Right ventricle myocardium inferior (tissue), 1 donor: ENCODE measurements around the gene OMG. TPM values are rescaled to one million over a fixed set of nuclear protein-coding genes. Genes with fewer than 3 reads are reported as not detected.
A peak's percentile ranks its signal among the peaks of the same experiment; 100 is the strongest.
"Not testable (repeated sequence)": the region's sequence is repeated elsewhere in the genome, so short reads cannot be mapped to it uniquely, and the experiment has no call there.

ENCODE experiments used
- ATAC-seq: fragments of 200-7000 bp; cut with Tn5 transposase; one replicate; pipeline ENCODE4 v1.9.1; 2020; ENCODE audit warnings: mild to moderate bottlenecking, moderate library complexity
- DNase-seq: peaks from one replicate; pipeline ENCODE4 v3.0.0; 2021; ENCODE audit errors: missing footprints
- intact Hi-C: fragments of 100-400 bp; cut with DNase I; formaldehyde crosslinking; loops from one replicate; pipeline ENCODE4 v1.11.0; 2022
- long read RNA-seq: library from polyadenylated mRNA; unstranded; transcript quantifications from one replicate; pipeline ENCODE4 v2.0.0, GENCODE V29; 2021
- total RNA-seq: library from RNA; stranded (reverse); fragmentation: NEBNext Ultra II Directional; extraction: Animal tissue kit (Norgen Biotek cat#: 25700); gene quantifications from one replicate; pipeline ENCODE4 v1.2.1, GENCODE V29; 2021
- donor health status: DM: no; HTN: yes; CAD: no; lungs with severe emphysema.

OMG gene, protein sequence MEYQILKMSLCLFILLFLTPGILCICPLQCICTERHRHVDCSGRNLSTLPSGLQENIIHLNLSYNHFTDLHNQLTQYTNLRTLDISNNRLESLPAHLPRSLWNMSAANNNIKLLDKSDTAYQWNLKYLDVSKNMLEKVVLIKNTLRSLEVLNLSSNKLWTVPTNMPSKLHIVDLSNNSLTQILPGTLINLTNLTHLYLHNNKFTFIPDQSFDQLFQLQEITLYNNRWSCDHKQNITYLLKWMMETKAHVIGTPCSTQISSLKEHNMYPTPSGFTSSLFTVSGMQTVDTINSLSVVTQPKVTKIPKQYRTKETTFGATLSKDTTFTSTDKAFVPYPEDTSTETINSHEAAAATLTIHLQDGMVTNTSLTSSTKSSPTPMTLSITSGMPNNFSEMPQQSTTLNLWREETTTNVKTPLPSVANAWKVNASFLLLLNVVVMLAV
- not detected for total RNA-seq
- long read RNA-seq, result 0 reads

DNA sequence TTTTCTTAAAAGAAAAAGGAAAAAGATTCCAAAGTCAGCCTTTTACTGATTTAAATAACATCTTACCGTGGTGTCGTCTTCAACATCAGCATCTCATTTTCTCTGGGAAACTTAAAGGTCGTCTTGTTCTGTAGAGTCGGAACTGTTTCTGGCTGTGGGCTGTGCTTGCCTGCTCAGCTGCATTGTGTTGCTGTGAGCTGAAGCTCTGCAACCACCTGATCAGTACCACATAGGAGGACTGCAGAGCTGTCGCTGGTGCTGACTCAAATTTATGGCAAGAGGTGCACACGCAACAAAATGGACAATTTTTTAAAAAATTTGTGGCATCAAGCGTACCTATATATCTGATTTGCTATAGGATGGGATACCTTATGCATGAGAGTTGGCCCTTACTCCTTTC, at the start of gene OMG:
Gene OMG (minus strand): TSS at position 150 of the 400 bp plus-strand sequence. CDS start 908 bp downstream, outside the sequence.
- ATAC-seq, result no peak
- no peak for DNase-seq
- intact Hi-C loops, result no loop called here

DNA sequence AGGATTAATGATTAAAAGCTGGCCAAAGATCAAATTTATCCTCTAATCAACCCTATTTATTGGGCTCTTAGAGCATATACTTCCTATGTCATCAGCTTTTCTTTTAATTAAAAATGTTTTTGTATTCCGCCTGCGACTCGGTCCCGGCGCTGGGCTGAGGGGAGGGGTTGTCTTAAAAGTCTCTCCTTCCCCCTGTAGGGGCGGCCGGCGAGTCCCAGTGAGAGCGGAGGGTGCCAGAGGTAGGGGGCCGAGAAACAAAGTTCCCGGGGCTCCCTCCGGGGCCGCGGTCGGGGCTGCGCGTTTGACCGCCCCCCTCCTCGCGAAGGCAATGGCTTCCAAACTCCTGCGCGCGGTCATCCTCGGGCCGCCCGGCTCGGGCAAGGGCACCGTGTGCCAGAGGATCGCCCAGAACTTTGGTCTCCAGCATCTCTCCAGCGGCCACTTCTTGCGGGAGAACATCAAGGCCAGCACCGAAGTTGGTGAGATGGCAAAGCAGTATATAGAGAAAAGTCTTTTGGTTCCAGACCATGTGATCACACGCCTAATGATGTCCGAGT, 48.2 kb upstream of the OMG start:
- intact Hi-C loops, ATAC-seq, DNase-seq: not testable (repeated sequence)

DNA sequence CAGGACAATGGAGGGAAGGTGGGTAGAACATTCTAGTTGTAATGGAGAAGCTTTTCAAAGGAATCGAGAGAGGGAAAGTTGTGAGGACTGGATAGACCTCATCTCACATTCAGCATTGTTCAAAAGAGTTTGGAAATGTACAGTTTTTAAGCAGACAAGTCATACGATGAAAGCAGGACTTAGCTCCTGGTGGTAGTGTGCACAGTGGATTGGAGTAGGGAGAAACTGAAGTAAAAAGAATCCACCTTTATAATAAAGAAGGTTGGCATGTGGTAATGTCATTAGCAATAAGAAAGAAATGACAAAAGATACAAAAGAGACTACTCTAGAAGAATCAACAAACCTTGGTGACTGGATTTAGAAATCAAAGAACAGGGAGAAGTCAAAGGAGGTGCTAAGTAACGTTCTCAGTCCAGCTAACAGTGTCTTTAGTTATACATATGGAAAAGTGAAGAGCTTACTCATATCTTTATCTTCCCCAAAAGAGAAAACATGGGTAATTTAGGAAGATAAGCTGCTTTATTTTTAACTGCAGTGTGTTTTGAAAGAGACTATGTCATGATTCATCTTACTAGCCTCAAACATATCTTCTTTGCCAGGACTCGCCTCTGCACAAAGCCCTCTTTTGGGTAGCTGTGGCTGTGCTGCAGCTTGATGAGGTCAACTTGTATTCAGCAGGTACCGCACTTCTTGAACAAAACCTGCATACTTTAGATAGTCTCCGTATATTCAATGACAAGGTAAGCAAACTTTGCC, 43.0 kb upstream of the OMG start:
- DNase-seq (no peak), ATAC-seq (no peak)
- intact Hi-C loops, result no loop called here

DNA sequence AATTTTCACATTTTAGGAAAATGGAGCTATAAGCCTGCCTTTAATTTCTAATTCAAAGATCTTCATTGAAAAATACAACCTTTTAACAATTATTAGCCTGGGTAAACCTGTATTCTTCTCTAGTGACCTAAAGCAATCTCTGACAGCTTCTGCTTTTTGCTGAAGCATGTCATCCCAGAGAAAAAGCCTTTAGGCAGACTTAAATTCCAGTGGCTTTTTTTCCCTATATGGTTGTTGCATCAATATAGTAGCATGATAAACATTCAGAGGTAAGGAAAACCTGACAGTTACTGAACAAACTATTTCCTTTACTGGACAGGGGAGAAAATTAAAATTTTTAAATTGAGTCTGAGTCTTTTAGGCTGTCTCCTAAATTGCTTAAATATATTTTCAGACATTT, 32.2 kb upstream of the OMG start:
- no peak for DNase-seq
- intact Hi-C loops, result no loop called here
- ATAC-seq, result no peak

DNA sequence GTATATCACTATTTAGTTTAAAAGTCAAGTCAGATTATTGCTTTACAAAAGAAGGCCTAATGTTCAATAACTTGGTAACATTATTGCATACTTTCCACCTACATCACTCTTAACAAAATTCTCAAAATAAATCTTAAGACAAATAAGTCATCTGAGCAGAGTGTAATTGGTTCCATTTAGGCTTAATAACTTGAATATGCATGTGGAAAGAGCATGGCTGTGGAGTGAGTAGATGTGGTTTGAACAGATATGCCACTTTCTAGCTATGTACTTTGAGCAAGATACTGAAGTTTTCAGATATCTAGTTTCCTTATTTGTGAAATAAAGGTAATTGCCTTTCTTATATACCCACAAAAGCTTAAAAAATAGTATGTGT, 31.1 kb upstream of the OMG start:
- no peak for ATAC-seq
- no peak for DNase-seq
- intact Hi-C loops, result no loop called here

DNA sequence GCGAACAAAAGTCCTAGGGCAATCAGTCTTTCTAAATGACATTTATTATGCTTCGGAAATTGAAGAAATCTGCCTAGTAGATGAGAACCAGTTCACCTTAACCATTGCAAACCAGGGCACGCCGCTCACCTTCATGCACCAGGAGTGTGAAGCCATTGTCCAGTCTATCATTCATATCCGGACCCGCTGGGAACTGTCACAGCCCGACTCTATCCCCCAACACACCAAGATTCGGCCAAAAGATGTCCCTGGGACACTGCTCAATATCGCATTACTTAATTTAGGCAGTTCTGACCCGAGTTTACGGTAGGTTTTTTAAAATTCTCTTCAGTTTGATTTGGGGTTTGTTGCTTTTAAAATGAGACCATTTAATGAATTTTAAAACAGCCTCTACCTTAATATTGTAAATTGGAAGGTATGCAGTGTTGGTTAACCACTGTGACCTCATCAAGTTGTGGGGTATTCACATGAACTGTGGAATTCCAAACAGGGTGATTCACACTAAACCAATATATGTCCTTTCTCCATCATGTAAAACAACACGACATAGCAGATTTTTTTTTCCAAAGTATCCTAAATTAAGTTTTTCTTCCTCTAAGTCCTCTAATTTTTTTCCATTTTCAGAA, 30.6 kb upstream of the OMG start:
- intact Hi-C loops, result no loop called here
- DNase-seq (no peak), ATAC-seq (no peak)

DNA sequence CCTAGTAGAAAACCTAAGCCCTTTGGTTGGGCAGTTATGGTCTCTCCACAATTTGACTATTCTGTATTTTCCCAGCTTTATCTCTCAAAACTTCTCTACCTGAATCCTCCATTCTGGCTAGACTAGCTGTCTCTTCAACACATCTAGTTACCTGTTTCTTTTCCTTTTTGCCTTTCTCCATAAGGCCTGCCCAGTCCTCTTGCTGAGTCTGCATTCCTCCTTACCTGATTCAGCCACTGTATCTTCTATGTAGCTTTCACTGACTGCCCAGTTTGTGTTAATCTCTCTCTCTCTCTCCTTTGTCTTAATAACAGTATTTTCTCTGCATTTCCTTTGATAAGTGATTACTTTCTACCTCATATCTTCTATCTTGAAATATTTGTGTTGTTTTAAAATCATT, 26.5 kb upstream of the OMG start:
- intact Hi-C loops, result no loop called here
- no peak for DNase-seq
- no peak for ATAC-seq

DNA sequence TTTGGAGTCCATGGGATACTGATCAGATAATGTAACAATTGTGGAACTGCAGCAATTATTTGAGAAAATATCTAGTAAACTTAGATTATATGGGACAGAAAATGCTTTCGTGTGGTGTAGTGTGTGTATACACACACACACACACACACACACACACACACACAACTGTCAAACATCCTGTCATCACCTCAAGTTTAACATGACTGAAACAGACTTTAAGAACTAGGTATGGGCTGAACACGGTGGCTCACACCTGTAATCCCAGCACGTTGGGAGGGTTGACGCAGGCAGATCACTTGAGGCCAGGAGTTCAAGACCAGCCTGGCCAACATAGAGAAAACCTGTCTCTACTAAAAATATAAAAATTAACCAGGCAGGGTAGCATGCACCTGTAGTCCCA, 24.9 kb upstream of the OMG start:
- no peak for ATAC-seq
- intact Hi-C loops, result no loop called here
- no peak for DNase-seq

DNA sequence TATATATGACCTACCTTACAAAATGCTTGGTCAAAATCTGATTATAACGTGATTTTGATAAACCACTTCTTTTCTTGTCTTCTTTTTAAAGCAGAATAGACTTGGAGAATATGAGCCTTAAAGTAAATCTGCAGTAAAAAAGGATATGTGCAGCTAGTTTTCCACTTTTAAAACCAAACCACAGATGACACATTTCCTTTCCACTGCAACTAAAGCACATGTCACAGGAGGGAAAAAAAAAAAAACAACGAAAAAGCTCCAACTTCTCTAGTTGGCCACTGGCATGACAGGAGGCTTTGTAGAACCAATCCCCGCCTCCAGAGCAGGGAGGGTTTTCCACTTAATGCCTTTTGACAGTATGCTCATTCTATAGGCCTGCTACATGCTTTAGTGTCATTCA, 24.4 kb upstream of the OMG start, which contains the start of gene EVI2A:
Gene EVI2A (minus strand): TSS at position 142 of the 400 bp plus-strand sequence. CDS start 2,609 bp downstream, outside the sequence.
- peak; percentile 65 for DNase-seq
- ATAC-seq, result no peak
- intact Hi-C loops, result no loop called here

DNA sequence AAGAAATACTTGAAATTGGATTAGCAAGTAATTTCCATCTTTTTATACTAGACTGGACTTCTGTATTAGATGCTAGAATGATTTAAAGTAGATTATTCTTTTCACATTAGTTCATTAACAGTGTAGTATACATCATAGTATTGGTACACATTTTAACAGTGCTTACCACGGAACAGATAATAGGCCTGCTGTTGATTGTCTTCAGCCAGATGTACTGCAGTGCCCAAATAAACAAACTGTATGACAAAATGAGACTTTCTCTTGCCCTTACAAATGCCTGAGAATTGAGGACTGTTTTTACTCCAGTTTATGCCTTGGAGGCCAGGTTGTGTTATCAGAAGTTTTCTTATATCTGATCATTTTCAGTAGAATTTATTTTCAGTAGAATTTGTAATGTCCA, 23.8 kb upstream of the OMG start:
- intact Hi-C loops, result no loop called here
- ATAC-seq, result no peak

DNA sequence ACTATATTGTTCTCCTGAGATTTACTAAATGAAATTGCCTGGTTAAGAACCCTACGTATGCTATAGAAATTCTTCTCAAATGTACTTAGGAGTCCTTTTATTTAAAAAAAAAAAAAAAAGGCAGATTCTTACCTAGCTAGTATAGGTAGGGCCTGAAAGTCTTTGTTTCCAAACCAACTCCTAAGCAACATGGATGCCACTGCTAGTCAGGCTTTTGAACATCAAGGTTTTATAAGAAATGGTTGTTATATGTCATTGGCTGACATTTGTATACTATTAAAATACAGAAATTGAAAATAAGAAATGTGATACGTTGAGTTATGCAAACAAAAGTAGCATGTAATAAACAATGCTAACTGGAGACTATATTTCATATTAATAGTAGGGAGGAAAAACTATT, 23.2 kb upstream of the OMG start:
- DNase-seq, result no peak
- no peak for ATAC-seq
- intact Hi-C loops, result no loop called here

More for the DNA sequence above, 23.8 kb upstream of the OMG start:
- no peak for DNase-seq

DNA sequence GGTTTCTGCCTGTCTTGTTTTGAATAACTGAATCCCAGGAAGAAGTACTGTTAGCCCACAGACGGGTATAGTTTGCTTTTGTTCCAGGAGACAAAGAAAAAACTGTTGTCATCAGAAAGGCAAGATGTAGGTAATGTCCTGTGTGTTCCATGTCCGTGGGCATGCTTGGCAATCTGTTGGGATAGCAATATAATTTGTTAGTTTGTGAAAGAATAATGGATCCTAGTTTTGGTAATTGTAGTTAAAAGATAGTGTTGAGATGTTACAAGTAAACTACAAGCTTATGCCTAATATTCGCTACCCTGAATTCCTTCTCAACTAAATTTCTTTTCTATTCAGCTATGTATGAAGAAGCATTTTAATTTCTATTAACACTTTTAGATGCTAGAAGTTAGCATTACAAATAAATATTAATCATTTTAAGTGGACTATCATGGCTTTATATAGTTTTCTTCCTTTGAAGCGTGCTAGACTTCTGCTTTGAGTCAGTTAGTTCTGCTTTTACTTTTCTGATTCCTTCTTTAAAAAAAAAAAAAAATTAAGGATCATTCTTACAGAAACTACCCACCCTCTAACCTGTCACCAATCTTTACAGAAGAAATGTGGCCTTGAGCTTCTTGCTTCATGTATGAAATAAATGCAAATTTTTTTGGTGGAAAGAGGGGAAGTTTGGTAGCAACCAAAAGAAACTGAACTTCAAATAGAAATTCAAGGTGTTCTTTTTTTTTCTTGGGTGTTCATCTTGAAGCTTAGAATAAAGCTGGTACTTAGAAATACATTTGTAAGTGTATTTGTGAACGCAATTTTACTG, 22.0 kb upstream of the OMG start:
- no peak for DNase-seq
- intact Hi-C loops, result loop anchor here (5.0 kb wide), 1 partner anchor 47 kb away; no protein-coding TSS in a partner anchor
- no peak for ATAC-seq

DNA sequence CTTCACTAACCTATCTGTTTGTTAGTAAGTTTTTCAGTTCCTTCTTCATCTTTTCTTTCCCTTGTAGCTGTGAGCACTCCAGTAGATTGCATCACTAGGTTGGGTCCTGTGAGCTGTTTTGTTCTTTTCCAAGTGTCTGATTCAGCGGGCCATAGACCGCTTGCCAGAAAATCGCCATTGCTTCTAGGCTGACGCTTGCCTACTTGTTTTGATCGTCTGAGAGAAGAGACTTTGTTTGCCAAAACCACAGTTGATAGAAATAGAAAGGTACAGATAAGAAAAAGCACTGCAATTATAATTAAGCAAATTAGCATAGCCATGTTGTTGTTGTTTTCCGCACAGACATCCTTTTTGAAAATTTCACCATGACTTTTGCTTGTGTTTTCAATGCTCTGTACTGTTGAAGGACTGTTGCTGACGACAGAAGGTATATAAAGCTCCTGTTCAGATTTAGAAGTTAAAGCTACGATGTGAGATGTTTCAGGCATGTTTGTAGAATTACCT, 21.3 kb upstream of the OMG start:
- ATAC-seq (peak; percentile 88), DNase-seq (peak; percentile 68)
- intact Hi-C loops, result loop anchor here (5.0 kb wide), 1 partner anchor 46 kb away; no protein-coding TSS in a partner anchor

DNA sequence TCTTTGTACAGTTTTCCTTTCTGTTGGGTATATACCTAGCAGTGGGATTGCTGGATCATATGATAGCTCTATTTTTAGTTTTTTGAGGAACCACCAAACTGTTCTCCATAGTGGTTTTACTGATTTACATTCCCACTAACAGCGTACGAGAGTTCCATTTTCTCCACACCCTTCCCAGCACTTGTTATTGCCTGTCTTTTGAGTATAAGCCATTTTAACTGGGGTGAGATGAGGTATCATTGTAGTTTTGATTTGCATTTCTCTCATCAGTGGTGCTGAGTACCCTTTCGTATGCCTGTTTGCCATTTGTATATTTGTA, 17.7 kb upstream of the OMG start:
- intact Hi-C loops, result loop anchor here (5.0 kb wide), 1 partner anchor 42 kb away; no protein-coding TSS in a partner anchor
- DNase-seq, result no peak
- ATAC-seq, result no peak

DNA sequence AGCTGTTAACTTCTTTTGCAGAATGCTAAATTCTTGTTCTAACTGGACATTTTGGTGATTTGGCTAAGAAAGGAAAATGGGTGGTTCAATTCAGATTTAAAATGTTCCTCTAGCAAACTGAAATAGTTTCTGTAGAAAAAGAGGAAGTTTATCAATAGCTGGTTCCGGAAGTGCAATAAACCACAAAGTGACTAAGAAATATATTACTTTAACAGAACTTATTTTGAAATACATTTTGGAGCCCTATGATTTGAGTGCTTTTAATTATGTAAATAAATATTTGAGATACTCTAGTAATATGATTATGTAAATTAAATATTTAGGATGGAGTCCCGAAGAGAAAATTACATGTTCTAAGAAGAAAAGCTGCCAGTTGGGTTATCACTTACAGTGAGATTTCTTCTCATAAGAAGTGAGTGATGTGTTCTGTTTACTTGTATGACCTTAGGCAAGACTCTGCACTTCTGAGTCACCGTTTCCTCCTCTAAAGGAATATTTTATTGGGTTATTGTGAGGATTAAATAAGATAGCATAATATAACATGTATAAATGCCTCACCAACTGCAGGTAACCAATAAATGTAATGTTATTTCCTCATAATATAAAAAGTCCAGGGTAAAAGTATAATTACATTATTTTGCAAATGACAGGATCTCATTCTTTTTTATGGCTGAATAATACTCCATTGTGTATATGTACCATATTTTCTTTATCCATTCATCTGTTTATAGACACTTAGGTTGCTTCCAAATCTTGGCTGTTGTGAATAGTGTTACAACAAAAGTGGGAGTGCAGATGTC, 17.1 kb upstream of the OMG start, which contains the start of gene EVI2B:
Gene EVI2B (minus strand): TSS at position 73 of the 800 bp plus-strand sequence. CDS start 8,445 bp downstream, outside the sequence.
- ATAC-seq, result no peak
- no peak for DNase-seq
- intact Hi-C loops, result no loop called here

DNA sequence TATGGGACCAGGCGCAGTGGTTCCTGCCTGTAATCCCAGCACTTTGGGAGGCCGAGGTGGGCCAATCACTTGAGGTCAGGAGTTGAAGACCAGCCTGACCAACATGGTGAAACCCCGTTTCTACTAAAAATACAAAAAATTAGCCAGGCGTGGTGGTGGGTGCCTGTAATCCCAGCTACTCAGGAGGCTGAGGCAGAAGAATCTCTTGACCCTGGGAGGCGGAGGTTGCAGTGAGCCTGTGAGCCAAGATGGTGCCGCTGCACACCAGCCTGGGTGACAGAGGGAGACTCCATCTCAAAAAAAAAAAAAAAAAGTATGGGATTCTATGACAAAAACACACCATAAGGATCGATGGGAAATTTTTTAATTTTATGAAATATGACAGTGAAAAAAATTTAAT, 15.2 kb upstream of the OMG start:
- DNase-seq, ATAC-seq, intact Hi-C loops: not testable (repeated sequence)

DNA sequence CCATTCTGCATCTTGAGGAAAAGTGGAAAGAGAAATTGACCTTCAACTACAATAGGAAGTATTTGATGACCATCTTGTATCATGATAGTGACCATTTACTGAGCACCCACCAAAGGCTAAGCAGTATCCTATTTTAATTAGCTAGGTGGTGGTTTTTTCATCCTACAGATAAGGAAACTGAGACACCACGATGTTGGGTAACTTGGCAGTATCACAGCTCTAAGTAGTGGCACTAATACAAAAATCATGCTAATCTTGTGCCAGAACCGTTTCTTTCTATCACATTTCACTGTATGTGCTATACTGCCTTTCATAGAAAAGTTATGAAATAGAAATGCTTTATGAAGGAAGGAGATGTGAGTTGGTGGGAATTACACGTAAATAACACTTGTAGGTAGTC, 14.5 kb upstream of the OMG start:
- no peak for ATAC-seq
- no peak for DNase-seq
- intact Hi-C loops, result no loop called here
